Bronchial epithelial cell (primary cell): ENCODE measurements around the gene AHSA1. TPM values are rescaled to one million over a fixed set of nuclear protein-coding genes. Genes with fewer than 3 reads are reported as not detected.

Experiments
- DNase-seq: peaks from one replicate; pipeline ENCODE4 v3.0.0-alpha.2; 2010; ENCODE audit warnings: low read depth
- FAIRE-seq: peaks from 2 replicates; lab custom pipeline; 2011; peaks lifted over from hg19 to GRCh38; lab: Jason Lieb, UNC
- H3K27me3 ChIP-seq: 2 replicates; pipeline ENCODE4 v1.5.1; 2011; ENCODE audit warnings: low read length; ENCODE audit not compliant: control insufficient read depth, insufficient read depth
- H3K36me3 ChIP-seq: 2 replicates; pipeline ENCODE4 v1.5.1; 2011; ENCODE audit warnings: low read length; ENCODE audit not compliant: control insufficient read depth, insufficient read depth
- H3K4me3 ChIP-seq: 2 replicates; pipeline ENCODE4 v1.5.1; 2011; ENCODE audit warnings: mild to moderate bottlenecking, low read depth, low read length, control low read depth
- total RNA-seq: library from RNA; depleted of rRNA; stranded (reverse); fragments of >200 nt; gene quantifications from 2 replicates; pipeline ENCODE4 v1.2.1, GENCODE V29; 2014
- TF ChIP-seq, protein P1 (sequence below): IDR thresholded peaks from 2 replicates; pipeline ENCODE4 v1.5.1; 2011; ENCODE audit warnings: mild to moderate bottlenecking, moderate library complexity, low read length, control low read depth, inconsistent platforms; ENCODE audit not compliant: insufficient read depth, severe bottlenecking

Gene AHSA1
- total RNA-seq, 1 donor from 2014 or later: 179 TPM

- DNase-seq (peak; percentile 83), FAIRE-seq (no peak)
These were observed 28.2 kb downstream of the AHSA1 start for GRCh38 chr14:77485901-77486678.

GRCh38 chr14:77488558-77488957 is 30.7 kb downstream of the AHSA1 start:
- H3K36me3 ChIP-seq: no peaks in the 10 kb centered on the region
- no peak overlapping the region for H3K4me3 ChIP-seq
- H3K27me3 ChIP-seq: no peaks in the 10 kb centered on the region
- DNase-seq (no peak), FAIRE-seq (no peak)
- TF ChIP-seq, protein P1, sequence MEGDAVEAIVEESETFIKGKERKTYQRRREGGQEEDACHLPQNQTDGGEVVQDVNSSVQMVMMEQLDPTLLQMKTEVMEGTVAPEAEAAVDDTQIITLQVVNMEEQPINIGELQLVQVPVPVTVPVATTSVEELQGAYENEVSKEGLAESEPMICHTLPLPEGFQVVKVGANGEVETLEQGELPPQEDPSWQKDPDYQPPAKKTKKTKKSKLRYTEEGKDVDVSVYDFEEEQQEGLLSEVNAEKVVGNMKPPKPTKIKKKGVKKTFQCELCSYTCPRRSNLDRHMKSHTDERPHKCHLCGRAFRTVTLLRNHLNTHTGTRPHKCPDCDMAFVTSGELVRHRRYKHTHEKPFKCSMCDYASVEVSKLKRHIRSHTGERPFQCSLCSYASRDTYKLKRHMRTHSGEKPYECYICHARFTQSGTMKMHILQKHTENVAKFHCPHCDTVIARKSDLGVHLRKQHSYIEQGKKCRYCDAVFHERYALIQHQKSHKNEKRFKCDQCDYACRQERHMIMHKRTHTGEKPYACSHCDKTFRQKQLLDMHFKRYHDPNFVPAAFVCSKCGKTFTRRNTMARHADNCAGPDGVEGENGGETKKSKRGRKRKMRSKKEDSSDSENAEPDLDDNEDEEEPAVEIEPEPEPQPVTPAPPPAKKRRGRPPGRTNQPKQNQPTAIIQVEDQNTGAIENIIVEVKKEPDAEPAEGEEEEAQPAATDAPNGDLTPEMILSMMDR: no peak

More at GRCh38 chr14:77485901-77486678, 28.2 kb downstream of the AHSA1 start:
- Histone ChIP-seq H3K36me3 (no peaks in the 10 kb centered on the region), H3K27me3 (no peaks in the 10 kb centered on the region), H3K4me3 (no peak overlapping the region)
- TF ChIP-seq, protein P1: no peak

GRCh38 chr14:77489041-77489440 is 31.1 kb downstream of the AHSA1 start:
- FAIRE-seq (no peak), DNase-seq (no peak)
- no peak overlapping the region for H3K4me3 ChIP-seq
- H3K36me3 ChIP-seq: no peaks in the 10 kb centered on the region
- TF ChIP-seq, protein P1: no peak
- no peaks in the 10 kb centered on the region for H3K27me3 ChIP-seq

- H3K4me3 ChIP-seq: no peak overlapping the region
- TF ChIP-seq, protein P1: no peak
- H3K27me3 ChIP-seq: no peaks in the 10 kb centered on the region
- H3K36me3 ChIP-seq: no peaks in the 10 kb centered on the region
- no peak for FAIRE-seq
- DNase-seq: no peak
These were observed 32.6 kb downstream of the AHSA1 start for GRCh38 chr14:77490347-77490986.

GRCh38 chr14:77491056-77491455 is 33.2 kb downstream of the AHSA1 start:
- no peak overlapping the region for H3K4me3 ChIP-seq
- DNase-seq (no peak), FAIRE-seq (no peak)
- no peaks in the 10 kb centered on the region for H3K36me3 ChIP-seq
- no peaks in the 10 kb centered on the region for H3K27me3 ChIP-seq
- TF ChIP-seq, protein P1: no peak
